Measurements from ENCODE around the gene ELP1. TPM values are rescaled to one million over a fixed set of nuclear protein-coding genes. Genes with fewer than 3 reads are reported as not detected.
A peak's percentile ranks its signal among the peaks of the same experiment; 100 is the strongest.
"Not testable (repeated sequence)": the region's sequence is repeated elsewhere in the genome, so short reads cannot be mapped to it uniquely, and the experiment has no call there.

Gene ELP1
- total RNA-seq, 5 donors from 2014 or later (not counting 1 experiment from before 2014, with no cell fraction given), result 23.1 to 34.5 (median 25.0) TPM

DNA sequence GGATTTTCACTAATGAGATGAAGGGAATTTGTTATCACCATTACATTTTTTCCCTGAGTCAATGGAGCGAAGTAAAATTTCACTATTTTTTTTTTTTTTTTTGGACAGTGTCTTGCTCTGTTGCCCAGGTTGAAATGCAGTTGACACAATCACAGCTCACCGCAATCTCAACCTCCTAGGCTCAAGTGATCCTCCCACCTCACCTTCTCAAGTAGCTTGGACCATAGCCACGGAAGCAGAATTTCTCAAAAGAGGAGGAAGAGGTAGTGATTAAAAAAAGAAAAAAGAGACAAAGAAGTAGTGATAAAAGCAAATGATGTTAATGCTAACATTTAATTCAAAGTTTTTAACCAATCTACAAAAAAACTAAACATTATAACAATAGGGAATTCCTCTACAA lies 29.8 kb downstream of the ELP1 start:
- no peak overlapping the region for H3K27ac ChIP-seq (ENCODE audit: low read length)
- ATAC-seq (replicated peaks in 1 of 4) (no peak), DNase-seq (no peak)
- H3K4me1 ChIP-seq (ENCODE audit: control insufficient read depth in 1 of 2, extremely low read depth in 1 of 2, insufficient read depth in 2 of 2, low read length in 2 of 2), result no peaks in the 10 kb centered on the region
- Mint-ChIP-seq H3K9me3 (no peaks in the 10 kb centered on the region), H3K27me3 (no peaks in the 10 kb centered on the region), H3K27ac (no peak overlapping the region), H3K4me3 (no peak overlapping the region), H3K36me3 (peaks cover 74% of the 10 kb centered on the region), H3K4me1 (no peaks in the 10 kb centered on the region)
- ChIA-PET POLR2A (no interaction called here), CTCF (no interaction called here)
- peaks cover 3 to 80% of the 10 kb centered on the region in 2 donors for H3K36me3 ChIP-seq (ENCODE audit: control insufficient read depth in 2 of 2, extremely low read depth in 1 of 2, insufficient read depth in 1 of 2, low read length in 1 of 2)
- no CpG with 5 or more reads among the region's 3 CpGs for WGBS (ENCODE audit: insufficient coverage)
- no peaks in the 10 kb centered on the region for H3K27me3 ChIP-seq (replicated peaks in 1 of 2; ENCODE audit: control insufficient read depth in 2 of 2, extremely low read depth in 1 of 2, insufficient read depth in 2 of 2, low read length in 1 of 2)
- no peak overlapping the region for H3K4me3 ChIP-seq (ENCODE audit: control insufficient read depth in 1 of 2, extremely low read depth in 1 of 2, low read length in 1 of 2)
- no peaks in the 10 kb centered on the region for H3K9me3 ChIP-seq

DNA sequence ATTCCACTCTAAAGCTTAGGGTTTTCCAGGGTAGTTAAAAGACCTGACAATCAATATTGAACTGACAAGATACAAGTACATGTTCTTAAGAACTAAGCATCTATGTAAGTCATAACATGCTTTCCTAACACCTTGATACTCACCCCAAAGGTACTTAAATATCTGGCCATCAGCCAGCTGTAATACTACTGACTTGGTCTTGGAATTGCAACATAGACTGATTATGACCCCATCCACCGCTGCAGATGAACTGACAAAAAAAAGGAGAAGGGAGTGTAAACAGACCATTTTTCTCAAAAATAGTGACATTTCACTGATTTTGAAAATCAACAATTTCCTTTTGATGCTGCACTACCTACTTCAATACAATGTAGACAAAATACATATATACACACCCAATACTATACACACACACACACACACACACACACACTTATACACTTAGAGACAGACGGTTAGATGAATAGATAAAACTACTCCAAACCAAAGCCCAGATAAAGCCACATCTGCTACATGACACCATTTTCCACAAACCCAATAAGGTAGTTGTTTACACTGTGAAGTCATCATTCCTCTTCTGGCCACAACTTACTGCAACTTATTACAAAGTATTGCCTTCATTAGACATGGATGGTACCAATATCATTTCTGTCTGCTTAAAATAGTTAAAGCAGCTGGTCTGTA lies 30.4 kb downstream of the ELP1 start:
- WGBS (ENCODE audit: insufficient coverage), result 100% methylated on average over 1 of the region's 2 CpGs
- Mint-ChIP-seq H3K9me3 (no peaks in the 10 kb centered on the region), H3K4me3 (no peak overlapping the region), H3K36me3 (peaks cover 71% of the 10 kb centered on the region), H3K27me3 (no peaks in the 10 kb centered on the region), H3K4me1 (no peaks in the 10 kb centered on the region), H3K27ac (peak overlapping the region in 1 of 2 donors; percentile 1)
- DNase-seq, result no peak
- no peak overlapping the region for H3K4me3 ChIP-seq (ENCODE audit: control insufficient read depth in 1 of 2, extremely low read depth in 1 of 2, low read length in 1 of 2)
- POLR2A ChIA-PET, result no interaction called here
- no peak overlapping the region for H3K27ac ChIP-seq (ENCODE audit: low read length)
- no peaks in the 10 kb centered on the region for H3K4me1 ChIP-seq (ENCODE audit: control insufficient read depth in 1 of 2, extremely low read depth in 1 of 2, insufficient read depth in 2 of 2, low read length in 2 of 2)
- no peaks in the 10 kb centered on the region for H3K9me3 ChIP-seq
- no peak for ATAC-seq (replicated peaks in 1 of 4)
- no peaks in the 10 kb centered on the region for H3K27me3 ChIP-seq (replicated peaks in 1 of 2; ENCODE audit: control insufficient read depth in 2 of 2, extremely low read depth in 1 of 2, insufficient read depth in 2 of 2, low read length in 1 of 2)
- CTCF ChIA-PET, result no interaction called here
- H3K36me3 ChIP-seq (ENCODE audit: control insufficient read depth in 2 of 2, extremely low read depth in 1 of 2, insufficient read depth in 1 of 2, low read length in 1 of 2), result peaks cover 3 to 77% of the 10 kb centered on the region in 2 donors

DNA sequence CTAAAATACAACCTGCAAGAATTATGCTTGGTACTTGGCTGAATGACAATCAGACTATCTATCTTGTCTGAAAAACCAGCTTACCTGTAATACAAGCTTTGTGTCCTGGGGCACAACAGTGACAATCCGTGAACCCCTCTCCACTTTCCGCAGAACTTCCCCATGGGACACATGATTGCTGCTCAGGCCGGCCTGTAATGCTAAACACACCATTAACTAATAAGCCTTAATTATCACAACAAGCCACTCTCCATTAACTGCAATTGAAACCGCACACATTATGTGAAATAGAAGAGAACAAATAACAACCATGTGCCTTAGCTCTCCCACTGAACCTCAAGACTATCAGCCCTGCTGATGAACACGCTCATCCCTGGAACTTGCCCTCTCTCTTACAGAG lies 33.7 kb downstream of the ELP1 start:
- CTCF ChIA-PET, result interaction anchor here (0.6 to 1.2 kb wide), 3 partner anchors 84 to 198 kb away, joined by 3 to 5 read pairs (median 4); no protein-coding TSS in a partner anchor
- WGBS (ENCODE audit: insufficient coverage), result 100% methylated on average over 3 of the region's 5 CpGs
- Mint-ChIP-seq H3K9me3 (no peaks in the 10 kb centered on the region), H3K4me3 (no peak overlapping the region), H3K27ac (no peak overlapping the region), H3K36me3 (peaks cover 76% of the 10 kb centered on the region), H3K27me3 (no peaks in the 10 kb centered on the region), H3K4me1 (no peaks in the 10 kb centered on the region)
- no peaks in the 10 kb centered on the region for H3K27me3 ChIP-seq (replicated peaks in 1 of 2; ENCODE audit: control insufficient read depth in 2 of 2, extremely low read depth in 1 of 2, insufficient read depth in 2 of 2, low read length in 1 of 2)
- POLR2A ChIA-PET, result interaction anchor here in 1 of 2 donors (0.7 kb wide), 1 partner anchor 298 kb away, joined by 5 read pairs; no protein-coding TSS in a partner anchor
- no peak for DNase-seq
- H3K4me1 ChIP-seq (ENCODE audit: control insufficient read depth in 1 of 2, extremely low read depth in 1 of 2, insufficient read depth in 2 of 2, low read length in 2 of 2), result no peaks in the 10 kb centered on the region
- H3K36me3 ChIP-seq (ENCODE audit: control insufficient read depth in 2 of 2, extremely low read depth in 1 of 2, insufficient read depth in 1 of 2, low read length in 1 of 2), result peaks cover 7 to 73% of the 10 kb centered on the region in 2 donors
- H3K4me3 ChIP-seq (ENCODE audit: control insufficient read depth in 1 of 2, extremely low read depth in 1 of 2, low read length in 1 of 2), result no peak overlapping the region
- ATAC-seq (replicated peaks in 1 of 4), result no peak
- no peak overlapping the region for H3K27ac ChIP-seq (ENCODE audit: low read length)
- H3K9me3 ChIP-seq, result no peaks in the 10 kb centered on the region

DNA sequence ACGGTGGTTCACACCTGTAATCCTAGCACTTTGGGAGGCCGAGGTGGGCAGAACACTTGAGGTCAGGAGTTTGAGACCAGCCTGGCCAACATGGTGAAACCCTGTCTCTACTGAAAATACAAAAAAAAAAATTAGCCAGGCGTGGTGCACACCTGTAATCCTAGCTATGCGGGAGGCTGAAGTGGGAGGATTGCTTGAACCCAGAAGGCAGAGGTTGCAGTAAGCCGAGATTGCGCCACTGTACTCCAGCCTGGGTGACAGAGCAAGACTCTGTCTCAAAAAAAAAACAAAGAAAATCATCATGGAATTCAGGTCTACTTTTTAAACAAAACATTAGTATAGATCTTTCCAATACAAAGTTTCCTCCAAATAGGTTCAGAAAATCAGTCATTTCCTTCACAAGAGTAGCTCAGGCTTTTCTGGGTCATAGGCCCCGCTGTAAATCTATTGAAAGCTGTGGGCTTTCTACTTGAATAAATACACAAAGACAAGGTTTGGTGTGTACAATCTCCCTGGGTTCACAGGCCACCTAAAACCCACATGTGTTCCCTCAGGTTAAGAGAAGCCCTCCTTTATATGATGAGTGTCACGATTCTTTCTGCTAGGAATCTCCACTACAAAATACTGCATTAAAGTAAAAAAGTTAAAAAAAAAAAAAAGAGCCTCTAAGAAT lies 34.8 kb downstream of the ELP1 start:
- not testable (repeated sequence) for H3K9me3 ChIP-seq; H3K27me3 ChIP-seq (replicated peaks in 1 of 2; ENCODE audit: control insufficient read depth in 2 of 2, extremely low read depth in 1 of 2, insufficient read depth in 2 of 2, low read length in 1 of 2); ATAC-seq (replicated peaks in 1 of 4); H3K27ac Mint-ChIP-seq; H3K4me3 ChIP-seq (ENCODE audit: control insufficient read depth in 1 of 2, extremely low read depth in 1 of 2, low read length in 1 of 2); DNase-seq; H3K27ac ChIP-seq (ENCODE audit: low read length); H3K4me1 ChIP-seq (ENCODE audit: control insufficient read depth in 1 of 2, extremely low read depth in 1 of 2, insufficient read depth in 2 of 2, low read length in 2 of 2); H3K27me3 Mint-ChIP-seq; H3K4me1 Mint-ChIP-seq; H3K4me3 Mint-ChIP-seq; H3K9me3 Mint-ChIP-seq
- peaks cover 79% of the 10 kb centered on the region for H3K36me3 Mint-ChIP-seq
- ChIA-PET CTCF (interaction anchor here (0.6 to 1.2 kb wide), 3 partner anchors 85 to 199 kb away, joined by 3 to 5 read pairs (median 4); no protein-coding TSS in a partner anchor), POLR2A (interaction anchor here in 1 of 2 donors (0.7 kb wide), 1 partner anchor 296 kb away, joined by 5 read pairs; no protein-coding TSS in a partner anchor)
- H3K36me3 ChIP-seq (ENCODE audit: control insufficient read depth in 2 of 2, extremely low read depth in 1 of 2, insufficient read depth in 1 of 2, low read length in 1 of 2), result peaks cover 7 to 76% of the 10 kb centered on the region in 2 donors
- WGBS (ENCODE audit: insufficient coverage), result 93% methylated on average over 3 of the region's 8 CpGs

DNA sequence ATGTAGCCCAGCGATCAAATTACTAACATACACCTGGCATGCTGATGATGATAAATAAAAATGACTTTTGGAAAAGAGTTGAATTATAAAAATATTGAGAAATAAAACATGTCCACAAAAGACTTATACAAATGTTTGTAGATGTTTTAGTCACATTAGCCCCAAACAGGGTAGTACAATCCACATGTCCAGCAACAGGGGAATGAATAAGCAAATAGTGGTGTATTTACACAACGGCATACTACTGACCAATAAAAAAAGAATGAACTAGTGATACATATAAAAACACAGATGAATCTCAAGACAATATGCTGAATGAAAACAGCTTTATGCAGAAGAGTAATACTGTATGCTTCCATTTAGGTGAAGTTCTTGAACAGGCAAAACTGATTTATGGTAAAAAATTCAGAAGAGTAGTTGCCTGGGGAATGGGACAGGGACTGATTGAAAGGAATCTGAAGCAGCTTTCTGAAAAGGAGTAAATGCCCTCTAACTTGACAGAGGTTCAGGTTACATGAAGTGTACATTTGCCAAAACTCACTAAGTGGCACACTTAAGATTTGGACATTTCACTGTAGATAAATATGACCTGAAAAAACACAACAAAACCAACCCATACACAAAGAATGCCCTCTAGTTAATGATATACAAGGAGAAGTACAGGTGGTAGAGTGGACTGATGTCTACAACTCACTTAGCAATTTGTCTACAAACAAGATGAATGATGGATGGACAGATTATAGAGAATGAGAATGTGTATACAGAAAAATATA lies 36.4 kb downstream of the ELP1 start:
- Histone ChIP-seq H3K36me3 (ENCODE audit: control insufficient read depth in 2 of 2, extremely low read depth in 1 of 2, insufficient read depth in 1 of 2, low read length in 1 of 2) (peaks cover 7 to 79% of the 10 kb centered on the region in 2 donors), H3K4me3 (ENCODE audit: control insufficient read depth in 1 of 2, extremely low read depth in 1 of 2, low read length in 1 of 2) (no peak overlapping the region), H3K27me3 (replicated peaks in 1 of 2; ENCODE audit: control insufficient read depth in 2 of 2, extremely low read depth in 1 of 2, insufficient read depth in 2 of 2, low read length in 1 of 2) (no peaks in the 10 kb centered on the region), H3K9me3 (no peaks in the 10 kb centered on the region), H3K4me1 (ENCODE audit: control insufficient read depth in 1 of 2, extremely low read depth in 1 of 2, insufficient read depth in 2 of 2, low read length in 2 of 2) (no peaks in the 10 kb centered on the region), H3K27ac (ENCODE audit: low read length) (no peak overlapping the region)
- Mint-ChIP-seq H3K27ac (no peak overlapping the region), H3K4me1 (no peaks in the 10 kb centered on the region), H3K36me3 (peaks cover 74% of the 10 kb centered on the region), H3K27me3 (no peaks in the 10 kb centered on the region), H3K4me3 (no peak overlapping the region), H3K9me3 (no peaks in the 10 kb centered on the region)
- DNase-seq, result no peak
- ATAC-seq (replicated peaks in 1 of 4), result no peak
- ChIA-PET POLR2A (no interaction called here), CTCF (interaction anchor here in 1 of 2 donors (0.6 kb wide), 1 partner anchor 61 kb away, joined by 5 read pairs; no protein-coding TSS in a partner anchor)
- no CpG with 5 or more reads among the region's 2 CpGs for WGBS (ENCODE audit: insufficient coverage)

DNA sequence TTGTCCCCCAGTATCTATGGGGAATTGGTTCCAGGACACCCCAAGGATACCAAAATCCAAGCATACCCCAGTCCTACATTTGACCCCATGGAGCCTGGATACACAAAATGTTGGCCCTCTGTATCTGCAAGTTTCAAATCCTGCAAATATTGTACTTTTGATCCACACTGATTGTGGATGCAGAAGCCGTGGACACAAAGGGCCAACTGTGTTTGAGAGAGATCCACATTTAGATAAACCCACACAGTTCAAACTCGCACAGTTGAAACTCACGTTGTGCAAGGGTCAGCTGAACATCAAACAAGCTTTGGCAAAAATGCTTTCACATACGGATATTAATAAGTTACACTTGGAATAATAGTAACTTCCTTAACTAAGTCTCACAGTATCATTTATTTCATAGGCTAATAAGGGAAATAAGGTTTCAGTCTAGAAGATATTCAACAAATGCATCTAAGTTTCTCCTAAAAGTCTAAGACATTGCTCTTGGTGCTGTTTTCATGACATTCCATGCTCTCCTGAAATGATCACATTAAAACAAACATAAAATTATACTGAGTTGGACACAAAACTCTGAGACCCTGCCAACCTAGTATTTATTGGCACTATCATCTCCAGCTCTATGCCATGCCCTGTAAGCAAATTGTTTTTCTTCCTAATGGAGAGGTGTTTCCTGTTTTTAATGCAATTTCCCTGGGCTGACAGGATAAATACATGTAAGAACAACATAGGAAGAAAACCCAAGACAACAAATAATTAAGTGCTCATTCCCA lies 39.5 kb downstream of the ELP1 start:
- whole genome bisulfite sequencing (ENCODE audit: insufficient coverage), result no CpG with 5 or more reads among the region's 4 CpGs
- no peak for DNase-seq
- H3K9me3 Mint-ChIP-seq, result no peaks in the 10 kb centered on the region
- no peak overlapping the region for H3K27ac ChIP-seq (ENCODE audit: low read length)
- ATAC-seq (replicated peaks in 1 of 4), result no peak
- POLR2A ChIA-PET, result no interaction called here
- H3K36me3 ChIP-seq (ENCODE audit: control insufficient read depth in 2 of 2, extremely low read depth in 1 of 2, insufficient read depth in 1 of 2, low read length in 1 of 2), result peaks cover 10 to 88% of the 10 kb centered on the region in 2 donors
- H3K4me1 Mint-ChIP-seq, result no peaks in the 10 kb centered on the region
- CTCF ChIA-PET, result no interaction called here
- H3K9me3 ChIP-seq, result no peaks in the 10 kb centered on the region
- H3K27ac Mint-ChIP-seq, result no peak overlapping the region
- no peaks in the 10 kb centered on the region for H3K27me3 ChIP-seq (replicated peaks in 1 of 2; ENCODE audit: control insufficient read depth in 2 of 2, extremely low read depth in 1 of 2, insufficient read depth in 2 of 2, low read length in 1 of 2)
- no peaks in the 10 kb centered on the region for H3K4me1 ChIP-seq (ENCODE audit: control insufficient read depth in 1 of 2, extremely low read depth in 1 of 2, insufficient read depth in 2 of 2, low read length in 2 of 2)
- H3K4me3 Mint-ChIP-seq, result no peak overlapping the region
- H3K4me3 ChIP-seq (ENCODE audit: control insufficient read depth in 1 of 2, extremely low read depth in 1 of 2, low read length in 1 of 2), result no peak overlapping the region
- peaks cover 75% of the 10 kb centered on the region for H3K36me3 Mint-ChIP-seq
- H3K27me3 Mint-ChIP-seq, result no peaks in the 10 kb centered on the region

Measured in T-cell (primary cell).